Ovary (tissue), 3 donors: ENCODE measurements around the gene PDE7B.

Experiments
- CTCF ChIP-seq, 3 donors: fragments of 450-650 bp in 2 of 3; fragments of 200-600 bp in 1 of 3; IDR thresholded peaks; one replicate each; pipeline versions ENCODE4 v1.5.1 to v1.8.0; 2016 to 2022; ENCODE audit warnings: antibody characterized with exemption in 3 of 3, mild to moderate bottlenecking in 1 of 3
- EP300 ChIP-seq: sonication (generic); formaldehyde crosslinking; IDR thresholded peaks from one replicate; pipeline ENCODE4 v1.6.1; 2017; ENCODE audit warnings: antibody characterized with exemption
- POLR2A ChIP-seq: fragments of 450-650 bp; IDR thresholded peaks from one replicate; pipeline ENCODE4 v1.6.1; 2017; ENCODE audit warnings: antibody characterized with exemption, mild to moderate bottlenecking, moderate library complexity
- donor health status: DM: no; HTN: no; CAD: no.

DNA sequence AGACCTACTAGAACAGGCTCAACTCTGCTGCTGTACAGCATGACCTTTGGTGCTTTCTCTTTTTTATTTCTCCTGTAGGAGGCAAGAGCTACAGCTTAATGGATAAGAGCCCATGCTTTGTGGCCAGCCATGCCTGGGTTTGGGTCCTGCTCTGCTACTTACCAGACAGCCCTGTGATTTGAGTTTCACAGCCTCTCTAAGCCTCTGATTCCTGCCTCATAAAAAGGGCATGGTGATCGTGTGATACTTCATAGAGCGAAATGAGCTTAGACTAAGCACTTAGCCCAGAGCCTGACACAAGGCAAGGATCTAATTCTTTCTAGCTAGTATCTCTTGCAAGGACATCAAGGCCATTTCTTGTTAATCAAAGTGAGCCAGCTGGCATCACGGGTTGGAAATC, 19.3 kb upstream of the PDE7B start:
- TF ChIP-seq CTCF (IDR thresholded peaks at IDR 0.05), result no peak
- no peak for TF ChIP-seq POLR2A
- TF ChIP-seq EP300, result no peak
